HL-60 (cell line): ENCODE data around the gene DCAF8L2.
A peak's percentile ranks its signal among the peaks of the same experiment; 100 is the strongest.
"Not testable (repeated sequence)": the region's sequence is repeated elsewhere in the genome, so short reads cannot be mapped to it uniquely, and the experiment has no call there.

ENCODE experiments used
- DNase-seq, 2 experiments: peaks; one replicate each; pipeline ENCODE4 v3.0.0-alpha.2; 2010 to 2020; ENCODE audit warnings: low read depth in 1 of 2, low spot score in 1 of 2
- H3K27ac ChIP-seq: fragments of 250-450 bp; sonication (Bioruptor Pico); replicated peaks from 2 replicates; pipeline ENCODE4 v1.5.1; 2020; ENCODE audit warnings: mild to moderate bottlenecking, moderate library complexity
- H3K27me3 ChIP-seq: fragments of 250-450 bp; sonication (Bioruptor Pico); 2 replicates; pipeline ENCODE4 v1.5.1; 2021; ENCODE audit warnings: mild to moderate bottlenecking, moderate library complexity; ENCODE audit not compliant: insufficient read depth, poor library complexity, severe bottlenecking
- H3K4me3 ChIP-seq: replicated peaks from 2 replicates; pipeline ENCODE4 v1.5.1; 2011; ENCODE audit warnings: mild to moderate bottlenecking, control low read depth, low read length; ENCODE audit not compliant: insufficient read depth
- GABPA ChIP-seq: IDR thresholded peaks from 2 replicates; pipeline ENCODE4 v1.6.1; 2012; ENCODE audit warnings: low read depth
- POLR2AphosphoS5 ChIP-seq: IDR thresholded peaks from 2 replicates; pipeline ENCODE4 v1.6.1; 2012; ENCODE audit warnings: low read depth
- REST ChIP-seq: IDR thresholded peaks from 2 replicates; pipeline ENCODE4 v1.6.1; 2012; ENCODE audit warnings: low read depth; ENCODE audit not compliant: insufficient replicate concordance
- SPI1 ChIP-seq: IDR thresholded peaks from 2 replicates; pipeline ENCODE4 v1.6.1; 2012; ENCODE audit warnings: low read depth, mild to moderate bottlenecking, borderline replicate concordance
- TF ChIP-seq, protein P1 (sequence below): IDR thresholded peaks from one replicate; pipeline ENCODE4 v1.5.1; 2011; ENCODE audit warnings: low read length, control low read depth, inconsistent platforms; ENCODE audit not compliant: insufficient read depth

DCAF8L2 gene

GRCh38 chrX:27675493-27675892 lies 85.3 kb downstream of the DCAF8L2 start:
- no peak overlapping the region for H3K27ac ChIP-seq
- H3K4me3 ChIP-seq, result no peak overlapping the region
- no peaks in the 10 kb centered on the region for H3K27me3 ChIP-seq
- TF ChIP-seq, protein P1, sequence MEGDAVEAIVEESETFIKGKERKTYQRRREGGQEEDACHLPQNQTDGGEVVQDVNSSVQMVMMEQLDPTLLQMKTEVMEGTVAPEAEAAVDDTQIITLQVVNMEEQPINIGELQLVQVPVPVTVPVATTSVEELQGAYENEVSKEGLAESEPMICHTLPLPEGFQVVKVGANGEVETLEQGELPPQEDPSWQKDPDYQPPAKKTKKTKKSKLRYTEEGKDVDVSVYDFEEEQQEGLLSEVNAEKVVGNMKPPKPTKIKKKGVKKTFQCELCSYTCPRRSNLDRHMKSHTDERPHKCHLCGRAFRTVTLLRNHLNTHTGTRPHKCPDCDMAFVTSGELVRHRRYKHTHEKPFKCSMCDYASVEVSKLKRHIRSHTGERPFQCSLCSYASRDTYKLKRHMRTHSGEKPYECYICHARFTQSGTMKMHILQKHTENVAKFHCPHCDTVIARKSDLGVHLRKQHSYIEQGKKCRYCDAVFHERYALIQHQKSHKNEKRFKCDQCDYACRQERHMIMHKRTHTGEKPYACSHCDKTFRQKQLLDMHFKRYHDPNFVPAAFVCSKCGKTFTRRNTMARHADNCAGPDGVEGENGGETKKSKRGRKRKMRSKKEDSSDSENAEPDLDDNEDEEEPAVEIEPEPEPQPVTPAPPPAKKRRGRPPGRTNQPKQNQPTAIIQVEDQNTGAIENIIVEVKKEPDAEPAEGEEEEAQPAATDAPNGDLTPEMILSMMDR, result no peak
- no peak for TF ChIP-seq SPI1
- no peak for TF ChIP-seq GABPA
- TF ChIP-seq REST, result no peak
- TF ChIP-seq POLR2AphosphoS5, result no peak
- DNase-seq, result no peak

- no peak overlapping the region for H3K27ac ChIP-seq
- no peak overlapping the region for H3K4me3 ChIP-seq
- no peak for TF ChIP-seq GABPA
- no peak for DNase-seq
- H3K27me3 ChIP-seq, result no peaks in the 10 kb centered on the region
Measured at GRCh38 chrX:27679281-27679680, 89.1 kb downstream of the DCAF8L2 start.

DNA sequence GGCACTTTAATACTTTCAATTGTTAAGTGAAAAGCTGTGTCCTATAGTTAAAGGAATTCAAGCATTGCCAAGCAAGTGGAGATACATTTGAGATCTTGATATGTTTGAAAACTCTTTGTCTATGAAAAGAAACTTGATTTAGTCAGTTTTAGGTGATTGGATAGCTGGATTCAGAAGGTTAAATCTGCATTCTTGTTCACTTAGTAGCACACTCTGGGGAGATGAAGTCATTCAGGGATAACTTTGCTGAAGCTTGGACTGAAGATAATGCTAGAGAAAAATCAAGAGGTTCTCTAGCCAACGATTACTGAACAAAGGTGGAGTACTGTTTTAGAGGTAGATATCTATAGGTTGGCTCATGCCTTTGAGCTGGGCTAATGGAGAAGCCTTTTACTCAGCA lies 90.6 kb downstream of the DCAF8L2 start:
- no peak for TF ChIP-seq GABPA
- no peak for DNase-seq
- no peaks in the 10 kb centered on the region for H3K27me3 ChIP-seq
- H3K27ac ChIP-seq, result no peak overlapping the region
- H3K4me3 ChIP-seq, result no peak overlapping the region

DNA sequence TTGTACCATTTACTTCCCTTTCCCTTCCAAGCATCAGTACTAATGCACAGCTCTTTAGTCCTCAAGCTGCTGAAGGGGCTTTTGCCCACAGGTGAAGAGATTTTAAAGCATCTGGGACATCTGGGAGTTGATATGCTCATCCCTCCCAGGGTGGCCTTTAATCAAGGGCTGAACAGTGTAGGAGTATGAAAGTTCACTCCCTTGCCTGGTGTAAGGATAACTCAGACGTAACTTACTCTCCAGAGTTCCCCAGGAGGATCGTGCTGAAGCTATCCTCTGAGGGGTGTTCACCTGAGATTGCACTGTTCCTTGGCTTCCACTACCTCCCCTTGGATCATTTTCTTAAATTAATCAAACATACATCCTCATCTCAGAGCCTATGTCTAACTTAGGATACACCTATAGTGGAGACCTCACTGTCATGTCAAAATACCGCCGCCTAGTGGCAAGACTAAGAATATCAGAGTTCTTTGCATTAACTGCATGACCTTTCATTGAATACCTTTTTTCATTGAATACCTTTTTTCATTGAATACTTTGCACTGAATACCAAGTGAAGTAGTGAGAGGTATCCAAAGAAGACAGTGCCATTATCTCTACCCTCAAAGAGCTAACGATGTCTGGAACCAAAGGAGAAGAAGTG lies 93.5 kb downstream of the DCAF8L2 start:
- peak in 1 of 2 experiments; percentile 19 for DNase-seq
- TF ChIP-seq, protein P1, result peak; percentile 8
- not testable (repeated sequence) for H3K27ac ChIP-seq, H3K27me3 ChIP-seq, H3K4me3 ChIP-seq

- no peak overlapping the region for H3K4me3 ChIP-seq
- TF ChIP-seq REST (no peak), GABPA (no peak), POLR2AphosphoS5 (no peak), SPI1 (no peak)
- TF ChIP-seq, protein P1, result no peak
- DNase-seq, result no peak
- no peaks in the 10 kb centered on the region for H3K27me3 ChIP-seq
- no peak overlapping the region for H3K27ac ChIP-seq
Measured at GRCh38 chrX:27694667-27695066, 104.5 kb downstream of the DCAF8L2 start.
